HT1080 (cell line): ENCODE data around the gene NAA35. TPM values are rescaled to one million over a fixed set of nuclear protein-coding genes. Genes with fewer than 3 reads are reported as not detected.
A peak's percentile ranks its signal among the peaks of the same experiment; 100 is the strongest.
"Not testable (repeated sequence)": the region's sequence is repeated elsewhere in the genome, so short reads cannot be mapped to it uniquely, and the experiment has no call there.

ENCODE experiments used
- DNase-seq: peaks from one replicate; pipeline ENCODE4 v3.0.0-alpha.2; 2015; ENCODE audit warnings: low read depth
- polyA plus RNA-seq, 2 experiments: library from polyadenylated mRNA; depleted of rRNA; stranded (reverse); fragments of >200 nt; gene quantifications; 2 replicates each; pipeline ENCODE4 v1.2.3, GENCODE V29; 2015
- total RNA-seq: library from RNA; depleted of rRNA; stranded (reverse); fragments of >200 nt; shearing (Covaris generic); gene quantifications from 2 replicates; pipeline ENCODE4 v1.2.3, GENCODE V29; 2014; rRNA removed

Gene NAA35
- total RNA-seq, result 18.4 and 25.4 TPM in 2 replicates
- 17.8 and 23.4 TPM in 2 replicates for polyA plus RNA-seq (2015; cell fraction: cytosol; rRNA removed)
- polyA plus RNA-seq (2015; cell fraction: nucleus; rRNA removed), result 33.8 and 37.9 TPM in 2 replicates

GRCh38 chr9:85940832-85941621 lies at the start of gene NAA35:
Gene NAA35, plus strand, starts transcription at chr9:85941146. Its CDS starts 1,014 bp downstream, at chr9:85942160.
- DNase-seq, result peak; percentile 97

DNA sequence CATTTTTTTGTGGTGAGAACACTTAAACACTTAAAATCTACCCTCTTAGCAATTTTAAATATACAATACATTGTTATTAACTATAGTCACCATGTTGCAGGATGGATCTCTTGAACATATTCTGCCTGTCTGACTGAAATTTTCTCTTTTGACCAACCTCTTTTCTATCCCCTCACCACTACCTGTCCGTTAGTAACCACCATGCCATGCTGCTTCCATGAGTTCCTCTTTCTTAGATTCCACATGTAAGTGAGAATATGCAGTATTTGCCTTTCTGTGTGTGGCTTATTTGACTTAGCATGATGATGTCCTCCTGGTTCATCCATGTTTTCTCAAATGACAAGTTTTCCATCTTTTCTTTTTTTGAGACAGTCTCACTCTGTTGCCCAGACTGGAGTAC lies 48.5 kb upstream of the NAA35 start:
- DNase-seq, result no peak

GRCh38 chr9:85895685-85896084 lies 45.3 kb upstream of the NAA35 start:
- no peak for DNase-seq

- peak; percentile 7 for DNase-seq
Measured at GRCh38 chr9:85897848-85898247, 43.1 kb upstream of the NAA35 start.

GRCh38 chr9:85898332-85898731 lies 42.6 kb upstream of the NAA35 start:
- DNase-seq, result no peak

GRCh38 chr9:85899388-85899787 lies 41.6 kb upstream of the NAA35 start:
- DNase-seq, result no peak

DNA sequence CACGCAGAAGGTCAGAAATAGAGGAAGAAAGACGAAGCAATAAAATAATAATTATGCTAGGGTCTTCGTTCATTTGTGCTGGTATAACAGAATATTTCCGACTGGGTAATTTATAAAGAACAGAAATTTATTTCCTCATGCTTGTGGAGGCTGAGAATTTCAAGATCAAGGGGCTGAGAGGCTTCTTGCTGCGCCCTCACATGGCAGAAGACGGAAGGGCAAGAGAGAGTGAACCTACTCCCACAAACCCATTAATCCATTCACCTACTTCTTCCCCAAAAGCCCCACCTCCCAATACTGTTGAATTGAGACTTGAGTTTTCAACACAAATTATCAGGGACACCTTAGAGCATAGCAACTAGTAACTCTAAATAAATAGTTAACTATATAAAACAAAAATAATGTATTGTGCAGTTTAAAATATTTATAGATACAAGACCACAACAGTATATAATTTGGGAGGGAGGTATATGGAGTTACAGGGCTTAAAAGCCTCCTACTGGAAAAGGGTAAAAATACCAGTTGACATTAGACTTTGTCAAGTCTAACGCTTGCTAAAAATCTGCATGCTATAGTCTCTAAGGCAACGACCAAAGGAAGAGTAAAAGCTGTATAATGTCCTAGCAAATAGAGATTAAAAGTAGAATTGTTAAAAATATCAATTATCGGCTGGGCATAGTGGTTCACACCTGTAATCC lies 40.3 kb upstream of the NAA35 start:
- peak; percentile 61 for DNase-seq

DNA sequence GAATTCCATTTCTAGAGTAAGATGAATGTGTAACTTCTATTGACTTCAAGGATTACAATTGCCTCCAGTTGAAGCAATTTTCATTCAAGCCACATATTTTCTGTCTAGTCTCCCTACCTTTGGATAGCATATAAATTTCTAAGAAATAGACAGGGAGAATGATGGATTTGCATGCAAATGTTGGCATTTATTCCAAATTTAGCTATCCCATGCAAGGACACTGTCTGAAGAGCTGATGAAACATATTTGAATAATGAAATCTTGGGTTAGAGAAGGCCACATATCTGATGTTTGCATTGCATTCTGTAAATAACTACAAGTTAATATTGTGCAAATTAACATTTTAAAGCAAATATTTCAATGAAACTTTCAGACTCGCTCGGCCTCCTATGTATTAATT lies 36.0 kb upstream of the NAA35 start:
- no peak for DNase-seq

GRCh38 chr9:85905957-85906356 lies 35.0 kb upstream of the NAA35 start:
- no peak for DNase-seq

- DNase-seq, result no peak
Measured at GRCh38 chr9:85909390-85909789, 31.6 kb upstream of the NAA35 start.

- no peak for DNase-seq
Measured at GRCh38 chr9:85914108-85914507, 26.8 kb upstream of the NAA35 start.

DNA sequence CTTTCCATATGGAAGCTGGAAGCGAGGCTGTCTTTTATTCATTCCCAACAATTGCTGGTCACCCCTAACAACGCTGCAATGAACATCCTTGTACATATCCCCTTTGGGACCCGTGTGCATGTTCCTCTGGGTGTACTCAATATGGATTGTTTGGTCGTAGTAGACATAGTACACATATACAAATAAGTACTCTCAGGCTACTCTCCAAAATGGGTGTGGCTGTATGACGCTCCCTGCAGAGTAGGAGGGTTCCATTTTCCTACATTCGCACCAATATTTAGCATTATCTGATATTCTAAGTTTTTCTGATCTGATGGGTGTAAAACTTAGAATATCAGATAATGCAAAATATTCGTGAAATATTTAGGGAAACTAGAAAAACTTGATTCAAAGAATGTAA lies 23.2 kb upstream of the NAA35 start:
- no peak for DNase-seq

DNA sequence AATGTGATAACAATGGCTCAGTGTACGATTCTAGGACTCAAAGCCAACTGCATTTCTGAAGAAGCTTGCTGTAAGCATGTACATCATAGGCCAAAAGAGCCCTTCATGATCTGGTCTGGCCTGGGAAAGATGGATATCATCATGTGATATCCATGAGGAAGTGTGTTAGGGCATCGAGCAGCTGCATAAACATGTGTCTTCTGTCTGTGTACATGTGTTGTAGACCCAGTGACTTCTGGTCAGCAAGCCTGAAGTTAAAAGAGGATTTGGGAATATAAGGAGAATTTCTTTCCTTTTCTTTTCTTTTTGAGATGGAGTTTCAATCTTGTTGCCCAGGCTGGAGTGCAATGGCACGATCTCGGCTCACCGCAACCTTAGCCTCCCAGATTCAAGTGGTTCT lies 15.5 kb upstream of the NAA35 start:
- DNase-seq, result no peak

DNA sequence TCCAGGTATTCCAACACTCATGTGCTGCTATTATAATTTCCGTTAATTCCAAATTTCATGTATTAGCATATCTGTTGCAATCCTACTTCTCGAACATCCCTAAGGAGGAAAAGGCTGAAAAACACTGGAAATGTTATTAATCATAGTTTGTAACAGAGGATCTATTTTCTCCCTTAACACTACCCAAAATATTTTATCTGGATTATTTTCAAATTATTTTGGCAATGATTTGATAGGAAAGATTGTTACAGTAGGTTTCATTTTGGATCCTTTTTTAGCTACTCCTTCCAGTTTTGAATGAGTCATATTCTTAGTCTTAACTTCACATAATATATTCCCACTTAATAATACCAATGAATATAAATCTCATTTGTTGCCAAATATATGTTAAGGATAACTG lies 13.9 kb upstream of the NAA35 start:
- DNase-seq, result no peak

GRCh38 chr9:85931495-85931894 lies 9.5 kb upstream of the NAA35 start:
- DNase-seq, result no peak

GRCh38 chr9:85935950-85936349 lies 5.0 kb upstream of the NAA35 start:
- not testable (repeated sequence) for DNase-seq

- DNase-seq, result no peak
Measured at GRCh38 chr9:85940275-85940831, 593 bp upstream of the NAA35 start.

- DNase-seq, result no peak
Measured at GRCh38 chr9:85941622-85941940, 635 bp downstream of the NAA35 start.

GRCh38 chr9:85941966-85942912 lies 1.3 kb downstream of the NAA35 start:
- DNase-seq, result no peak

GRCh38 chr9:85942913-85943709 lies 2.2 kb downstream of the NAA35 start:
- DNase-seq, result no peak
